GM21717 (cell line): ENCODE data around the gene ABTB2.

ENCODE experiments used
- ATAC-seq: cut with Tn5 transposase; IDR thresholded peaks from one replicate; pipeline ENCODE4 v1.9.1; 2021; ENCODE audit warnings: mild to moderate bottlenecking, moderate library complexity; ENCODE audit not compliant: unreplicated experiment

Gene ABTB2

GRCh38 chr11:34317666-34318065, 40.1 kb downstream of the ABTB2 start:
- ATAC-seq: no peak

- ATAC-seq: no peak
Measured at GRCh38 chr11:34317036-34317360, 40.8 kb downstream of the ABTB2 start.

- ATAC-seq: no peak
Measured at GRCh38 chr11:34316347-34317035, 41.3 kb downstream of the ABTB2 start.

- no peak for ATAC-seq
Measured at GRCh38 chr11:34315394-34315793, 42.4 kb downstream of the ABTB2 start.

GRCh38 chr11:34314936-34315335, 42.9 kb downstream of the ABTB2 start:
- ATAC-seq: no peak

GRCh38 chr11:34314176-34314575, 43.6 kb downstream of the ABTB2 start:
- no peak for ATAC-seq

GRCh38 chr11:34313099-34313517, 44.7 kb downstream of the ABTB2 start:
- peak; percentile 83 for ATAC-seq

- ATAC-seq: no peak
Measured at GRCh38 chr11:34311126-34311525, 46.7 kb downstream of the ABTB2 start.

- no peak for ATAC-seq
Measured at GRCh38 chr11:34309965-34310364, 47.8 kb downstream of the ABTB2 start.

GRCh38 chr11:34308913-34309585, 48.8 kb downstream of the ABTB2 start:
- no peak for ATAC-seq

GRCh38 chr11:34308049-34308912, 49.5 kb downstream of the ABTB2 start:
- no peak for ATAC-seq

- no peak for ATAC-seq
Measured at GRCh38 chr11:34305780-34306179, 52.0 kb downstream of the ABTB2 start.

GRCh38 chr11:34305193-34305592, 52.6 kb downstream of the ABTB2 start:
- ATAC-seq: no peak

GRCh38 chr11:34303028-34303570, 54.7 kb downstream of the ABTB2 start:
- no peak for ATAC-seq

- peak; percentile 77 for ATAC-seq
Measured at GRCh38 chr11:34302046-34302921, 55.5 kb downstream of the ABTB2 start.

GRCh38 chr11:34300926-34301295, 56.9 kb downstream of the ABTB2 start:
- ATAC-seq: no peak

- peak; percentile 39 for ATAC-seq
Measured at GRCh38 chr11:34300026-34300925, 57.5 kb downstream of the ABTB2 start.

- ATAC-seq: no peak
Measured at GRCh38 chr11:34299284-34299972, 58.4 kb downstream of the ABTB2 start.

- ATAC-seq: no peak
Measured at GRCh38 chr11:34298871-34299270, 58.9 kb downstream of the ABTB2 start.
